NCI-H82 (cell line): ENCODE results near the gene PAEP.

Experiments
- DNase-seq: peaks from one replicate; lab custom pipeline; 2025; lab: John Stamatoyannopoulos, UW

Gene PAEP

GRCh38 chr9:135615666-135616618 is 54.4 kb downstream of the PAEP start:
- no peak for DNase-seq
